DMS153 treated with DMSO at 0.1 percent for 48 hours (cell line): Measurements from ENCODE around the gene SLC66A2.

ENCODE experiments used
- DNase-seq: peaks from one replicate; lab custom pipeline; 2025; ENCODE audit not compliant: unreplicated experiment; lab: John Stamatoyannopoulos, UW

SLC66A2 gene

GRCh38 chr18:79921984-79922965 lies 29.2 kb downstream of the SLC66A2 start:
- no peak for DNase-seq

GRCh38 chr18:79919089-79919488 lies 32.4 kb downstream of the SLC66A2 start:
- DNase-seq, result no peak

GRCh38 chr18:79918615-79919011 lies 32.8 kb downstream of the SLC66A2 start:
- no peak for DNase-seq

GRCh38 chr18:79917853-79918614 lies 33.4 kb downstream of the SLC66A2 start:
- no peak for DNase-seq

GRCh38 chr18:79917169-79917852 lies 34.1 kb downstream of the SLC66A2 start:
- DNase-seq, result no peak

- DNase-seq, result no peak
Observed at GRCh38 chr18:79916546-79917168, 34.8 kb downstream of the SLC66A2 start.

- no peak for DNase-seq
Observed at GRCh38 chr18:79916128-79916494, 35.3 kb downstream of the SLC66A2 start.

- DNase-seq, result no peak
Observed at GRCh38 chr18:79915161-79916127, 36.0 kb downstream of the SLC66A2 start.

- DNase-seq, result no peak
Observed at GRCh38 chr18:79914614-79915160, 36.8 kb downstream of the SLC66A2 start.

- no peak for DNase-seq
Observed at GRCh38 chr18:79912994-79913831, 38.2 kb downstream of the SLC66A2 start.

- DNase-seq, result no peak
Observed at GRCh38 chr18:79912409-79912991, 39.0 kb downstream of the SLC66A2 start.

- DNase-seq, result no peak
Observed at GRCh38 chr18:79911344-79912270, 39.8 kb downstream of the SLC66A2 start.

- DNase-seq, result no peak
Observed at GRCh38 chr18:79910563-79911343, 40.7 kb downstream of the SLC66A2 start.

- DNase-seq, result no peak
Observed at GRCh38 chr18:79906706-79907105, 44.7 kb downstream of the SLC66A2 start.

- no peak for DNase-seq
Observed at GRCh38 chr18:79905993-79906392, 45.5 kb downstream of the SLC66A2 start.

- DNase-seq, result no peak
Observed at GRCh38 chr18:79905389-79905911, 46.0 kb downstream of the SLC66A2 start.
